C4-2B (cell line): Measurements from ENCODE around the gene ARHGEF2.

Experiments used
- H3K27ac ChIP-seq: fragments of 450-650 bp; 2 replicates; pipeline ENCODE4 v1.5.1; 2017
- CTCF ChIP-seq: fragments of 450-650 bp; conservative IDR thresholded peaks from 2 replicates; pipeline ENCODE4 v1.5.1; 2017; ENCODE audit warnings: mild to moderate bottlenecking
- ZFX ChIP-seq: fragments of 450-650 bp; IDR thresholded peaks from 2 replicates; pipeline ENCODE4 v1.6.1; 2017

The ARHGEF2 gene

DNA sequence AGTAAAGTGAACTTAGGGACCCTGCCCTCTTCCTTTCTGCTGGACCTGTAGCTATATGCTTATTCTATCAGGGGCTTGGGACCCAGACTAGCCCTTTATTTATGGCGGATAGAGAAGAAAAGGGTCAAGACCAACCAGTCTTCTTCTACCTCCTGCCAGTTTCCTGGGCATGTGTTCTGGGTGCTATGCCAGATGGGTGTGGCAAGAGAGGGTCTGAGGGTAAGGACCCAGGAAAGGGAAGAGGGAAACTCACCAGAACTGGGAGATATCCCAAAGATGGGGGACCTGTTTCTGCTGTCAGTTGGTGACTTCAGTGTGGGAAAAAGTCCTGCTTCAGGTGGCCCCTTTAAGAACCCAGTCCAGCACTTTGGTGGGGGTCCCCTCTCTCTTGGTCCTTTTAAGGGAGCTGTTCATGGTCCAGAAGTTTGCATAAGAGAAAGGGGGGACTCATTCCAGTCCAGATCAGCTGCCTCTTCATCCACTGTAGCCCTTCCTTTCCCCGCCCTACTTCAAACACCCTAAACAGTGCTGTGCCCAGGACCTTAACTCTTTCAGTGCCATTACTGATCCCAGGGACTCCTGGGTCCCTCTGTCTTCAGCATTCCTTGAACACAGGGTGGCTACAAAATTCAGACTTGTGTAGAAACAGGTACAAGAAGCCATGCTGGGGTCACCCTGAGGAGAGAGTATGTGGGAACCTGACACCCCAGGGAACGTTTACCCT lies 24.0 kb upstream of the ARHGEF2 start:
- TF ChIP-seq CTCF, result no peak
- TF ChIP-seq ZFX, result no peak
- no peak overlapping the region for H3K27ac ChIP-seq

DNA sequence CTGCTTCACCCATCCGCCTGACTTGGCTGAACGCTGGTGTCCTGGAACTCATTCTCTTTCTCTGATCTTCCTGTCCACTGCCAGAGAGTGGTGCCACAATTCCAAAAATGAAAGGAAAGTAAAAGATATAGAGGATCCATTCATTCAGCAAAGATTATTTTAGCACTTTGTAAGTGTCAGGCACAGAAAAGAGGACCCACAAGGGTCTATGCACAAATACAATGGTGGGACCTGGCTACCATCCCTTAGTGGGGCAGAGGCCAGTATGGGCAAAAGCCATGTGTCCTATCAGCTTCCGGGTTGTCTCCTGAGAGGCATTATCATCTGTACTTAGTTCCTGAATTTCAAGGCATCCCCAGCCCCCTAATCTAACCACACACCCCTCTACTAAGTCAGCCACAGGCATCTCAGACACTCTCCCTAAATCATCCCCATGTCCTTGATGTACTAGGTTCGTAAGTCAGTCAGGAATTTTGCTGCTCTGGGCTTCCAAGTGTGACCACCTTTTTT lies 23.4 kb upstream of the ARHGEF2 start:
- no peak overlapping the region for H3K27ac ChIP-seq

DNA sequence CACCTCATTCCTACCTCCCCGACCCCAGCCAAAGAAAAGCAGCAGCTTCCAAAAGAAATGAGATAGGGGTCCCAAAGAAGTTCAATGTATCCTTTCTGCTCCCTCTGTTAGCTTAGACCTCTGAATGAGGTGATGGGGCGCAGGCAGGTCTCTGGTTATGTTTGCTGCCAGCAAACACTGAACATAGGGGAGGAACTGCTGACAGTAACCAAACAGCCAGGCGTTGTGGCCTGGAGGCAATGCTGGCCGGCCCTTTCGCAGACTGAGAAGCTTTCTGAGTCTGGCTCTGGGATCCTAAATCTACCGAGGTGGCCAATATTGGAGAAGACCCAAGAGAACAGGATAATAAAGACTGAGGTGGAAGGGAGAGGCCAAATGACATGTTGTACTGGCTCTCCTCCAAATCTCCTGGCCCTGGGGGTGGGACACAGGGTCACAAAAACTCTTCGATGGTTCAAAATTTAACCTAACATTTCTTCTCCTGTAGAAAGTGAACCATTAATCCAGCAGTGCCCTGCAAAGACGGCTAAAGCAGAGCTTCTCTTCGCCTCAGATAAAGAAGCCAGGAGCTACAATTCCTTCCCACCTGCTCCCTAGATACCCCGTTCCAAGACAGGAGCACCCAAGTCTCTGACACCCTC lies 22.8 kb upstream of the ARHGEF2 start:
- TF ChIP-seq CTCF (no peak), ZFX (no peak)
- no peak overlapping the region for H3K27ac ChIP-seq

More for the DNA sequence above, 23.4 kb upstream of the ARHGEF2 start:
- no peak for TF ChIP-seq CTCF
- no peak for TF ChIP-seq ZFX

DNA sequence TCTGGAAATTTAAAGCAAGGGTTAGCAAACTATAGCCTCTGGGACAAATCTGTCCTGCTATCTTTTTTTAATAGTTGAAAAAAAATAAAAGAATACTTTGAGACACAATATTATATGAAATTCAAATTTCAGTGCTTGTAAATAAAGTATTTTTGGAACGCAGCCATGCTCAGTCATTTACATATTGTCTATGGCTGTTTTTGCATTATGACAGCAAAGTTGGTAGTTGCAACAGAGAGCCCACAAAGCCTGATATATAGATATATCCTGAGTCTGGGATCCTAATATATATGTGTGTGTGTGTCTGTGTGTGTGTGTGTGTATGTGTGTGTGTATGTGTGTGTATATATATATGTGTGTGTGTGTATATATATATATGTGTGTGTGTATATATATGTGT lies 21.6 kb upstream of the ARHGEF2 start:
- TF ChIP-seq CTCF, result no peak
- no peak for TF ChIP-seq ZFX

DNA sequence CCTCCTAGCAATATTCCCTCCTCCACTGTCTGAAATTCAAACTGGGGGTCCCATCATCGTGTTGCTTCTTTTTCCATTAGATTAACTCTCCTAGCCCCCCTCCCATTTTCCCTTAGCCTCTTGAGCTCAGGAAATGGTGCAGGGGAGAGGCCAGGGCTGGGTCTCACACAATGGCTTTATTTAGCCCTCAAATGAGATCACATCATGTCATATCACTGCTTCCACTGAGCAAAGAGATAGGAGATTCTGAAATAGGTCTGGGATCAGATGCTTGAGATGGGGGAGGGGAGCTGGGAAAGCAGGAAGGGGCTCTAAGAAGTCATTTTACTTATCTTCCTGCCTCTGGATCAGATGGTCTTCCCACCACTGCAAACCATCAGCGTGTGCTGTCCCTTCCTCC lies 17.8 kb upstream of the ARHGEF2 start:
- no peak for TF ChIP-seq ZFX
- TF ChIP-seq CTCF, result no peak
- H3K27ac ChIP-seq, result no peak overlapping the region

More for the DNA sequence above, 21.6 kb upstream of the ARHGEF2 start:
- no peak overlapping the region for H3K27ac ChIP-seq

- no peak overlapping the region for H3K27ac ChIP-seq
- TF ChIP-seq CTCF (no peak), ZFX (no peak)
Measured at GRCh38 chr1:155993595-155993994, 15.2 kb upstream of the ARHGEF2 start.

GRCh38 chr1:155990005-155990739 lies 11.8 kb upstream of the ARHGEF2 start:
- no peak for TF ChIP-seq ZFX
- TF ChIP-seq CTCF, result no peak
- H3K27ac ChIP-seq, result no peak overlapping the region
